ENCODE results near the gene KIAA1549. TPM values are rescaled to one million over a fixed set of nuclear protein-coding genes. Genes with fewer than 3 reads are reported as not detected.
A peak's percentile ranks its signal among the peaks of the same experiment; 100 is the strongest.

KIAA1549 gene
- total RNA-seq, 4 donors from 2014 or later, result 0.83 to 2.1 (median 1.5) TPM

- no peaks in the 10 kb centered on the region for H3K27me3 ChIP-seq
- H3K9me3 ChIP-seq, result no peaks in the 10 kb centered on the region
- no peaks in the 10 kb centered on the region for H3K36me3 ChIP-seq
- 33% methylated on average over 3 of the region's 3 CpGs for WGBS
- peak overlapping the region; percentile 29 for H3K27ac ChIP-seq
- H3K4me3 ChIP-seq, result no peak overlapping the region
- H3K4me1 ChIP-seq, result peaks cover 14% of the 10 kb centered on the region
- no peak for DNase-seq (ENCODE audit: low spot score in 2 of 2)
- no peak for TF ChIP-seq CTCF (IDR thresholded peaks at IDR 0.05)
Observed at GRCh38 chr7:138934861-138935260, 46.3 kb downstream of the KIAA1549 start.

- no peak for DNase-seq (ENCODE audit: low spot score in 2 of 2)
Observed at GRCh38 chr7:138934367-138934766, 46.8 kb downstream of the KIAA1549 start.

GRCh38 chr7:138932870-138933269 is 48.3 kb downstream of the KIAA1549 start:
- 87% methylated on average over 12 of the region's 12 CpGs for WGBS
- Histone ChIP-seq H3K27ac (no peak overlapping the region), H3K36me3 (no peaks in the 10 kb centered on the region), H3K4me1 (peaks cover 14% of the 10 kb centered on the region), H3K9me3 (no peaks in the 10 kb centered on the region), H3K27me3 (no peaks in the 10 kb centered on the region), H3K4me3 (no peak overlapping the region)
- TF ChIP-seq POLR2A (IDR thresholded peaks at IDR 0.05) (no peak), EP300 (IDR thresholded peaks at IDR 0.05) (no peak), CTCF (IDR thresholded peaks at IDR 0.05) (no peak), POLR2AphosphoS5 (IDR thresholded peaks at IDR 0.05) (no peak)
- DNase-seq (ENCODE audit: low spot score in 2 of 2), result no peak

More at GRCh38 chr7:138934367-138934766, 46.8 kb downstream of the KIAA1549 start:
- Histone ChIP-seq H3K9me3 (no peaks in the 10 kb centered on the region), H3K4me1 (peaks cover 14% of the 10 kb centered on the region), H3K27me3 (no peaks in the 10 kb centered on the region), H3K36me3 (no peaks in the 10 kb centered on the region), H3K4me3 (no peak overlapping the region), H3K27ac (peak overlapping the region; percentile 29)
- TF ChIP-seq POLR2A (IDR thresholded peaks at IDR 0.05), result no peak
- 82% methylated on average over 8 of the region's 8 CpGs for WGBS

GRCh38 chr7:138932427-138932826 is 48.8 kb downstream of the KIAA1549 start:
- H3K36me3 ChIP-seq, result no peaks in the 10 kb centered on the region
- WGBS, result 99% methylated on average over 5 of the region's 5 CpGs
- DNase-seq (ENCODE audit: low spot score in 2 of 2), result no peak

GRCh38 chr7:138929969-138930368 is 51.2 kb downstream of the KIAA1549 start:
- WGBS, result 92% methylated on average over 1 of the region's 1 CpG
- H3K4me1 ChIP-seq, result peaks cover 10% of the 10 kb centered on the region
- no peak overlapping the region for H3K4me3 ChIP-seq
- H3K27me3 ChIP-seq, result no peaks in the 10 kb centered on the region
- H3K36me3 ChIP-seq, result no peaks in the 10 kb centered on the region
- no peak for TF ChIP-seq EP300 (IDR thresholded peaks at IDR 0.05)
- no peak for TF ChIP-seq POLR2A (IDR thresholded peaks at IDR 0.05)
- TF ChIP-seq CTCF (IDR thresholded peaks at IDR 0.05), result no peak
- TF ChIP-seq POLR2AphosphoS5 (IDR thresholded peaks at IDR 0.05), result no peak
- DNase-seq (ENCODE audit: low spot score in 2 of 2), result no peak
- no peaks in the 10 kb centered on the region for H3K9me3 ChIP-seq
- H3K27ac ChIP-seq, result no peak overlapping the region

More at GRCh38 chr7:138932427-138932826, 48.8 kb downstream of the KIAA1549 start:
- Histone ChIP-seq H3K27ac (no peak overlapping the region), H3K9me3 (no peaks in the 10 kb centered on the region), H3K27me3 (no peaks in the 10 kb centered on the region), H3K4me3 (no peak overlapping the region), H3K4me1 (peaks cover 14% of the 10 kb centered on the region)
- TF ChIP-seq CTCF (IDR thresholded peaks at IDR 0.05), result no peak
- TF ChIP-seq POLR2A (IDR thresholded peaks at IDR 0.05), result no peak
- TF ChIP-seq EP300 (IDR thresholded peaks at IDR 0.05), result no peak
- no peak for TF ChIP-seq POLR2AphosphoS5 (IDR thresholded peaks at IDR 0.05)

- Histone ChIP-seq H3K36me3 (no peaks in the 10 kb centered on the region), H3K4me1 (peaks cover 3% of the 10 kb centered on the region), H3K27ac (no peak overlapping the region), H3K9me3 (no peaks in the 10 kb centered on the region), H3K4me3 (no peak overlapping the region), H3K27me3 (no peaks in the 10 kb centered on the region)
- 93% methylated on average over 8 of the region's 8 CpGs for WGBS
- TF ChIP-seq POLR2AphosphoS5 (IDR thresholded peaks at IDR 0.05) (no peak), CTCF (IDR thresholded peaks at IDR 0.05) (no peak), POLR2A (IDR thresholded peaks at IDR 0.05) (no peak), EP300 (IDR thresholded peaks at IDR 0.05) (no peak)
- no peak for DNase-seq (ENCODE audit: low spot score in 2 of 2)
Observed at GRCh38 chr7:138926241-138926612, 55.0 kb downstream of the KIAA1549 start.

All from suprapubic skin (tissue), 4 donors.